ENCODE results near the gene WDR6.
A peak's percentile ranks its signal among the peaks of the same experiment; 100 is the strongest.

WDR6 gene

DNA sequence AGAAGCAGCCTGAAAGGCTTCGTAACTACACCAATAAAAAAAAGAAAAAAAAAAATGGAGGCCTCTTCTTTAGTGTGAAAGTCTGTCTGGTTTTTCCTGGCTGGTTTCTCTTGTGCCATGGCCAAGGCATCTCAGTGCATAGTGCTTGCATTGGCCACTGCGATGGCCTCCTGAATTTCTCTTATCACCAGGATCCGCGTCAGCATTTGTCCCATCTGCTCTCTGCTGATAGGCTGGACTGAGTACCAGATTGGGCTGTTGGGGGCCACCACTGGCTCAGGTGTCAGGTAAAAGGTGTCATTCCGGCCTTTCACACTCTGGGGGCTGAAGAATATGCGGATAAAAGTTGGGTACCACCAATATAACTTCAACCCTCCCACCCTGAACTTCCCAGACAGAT is 23.1 kb downstream of the WDR6 start:
- peak; percentile 47 for DNase-seq

GRCh38 chr3:49032646-49033304 is 25.6 kb downstream of the WDR6 start:
- no peak for DNase-seq

- DNase-seq: no peak
Measured at GRCh38 chr3:49034650-49035049, 27.5 kb downstream of the WDR6 start.

DNA sequence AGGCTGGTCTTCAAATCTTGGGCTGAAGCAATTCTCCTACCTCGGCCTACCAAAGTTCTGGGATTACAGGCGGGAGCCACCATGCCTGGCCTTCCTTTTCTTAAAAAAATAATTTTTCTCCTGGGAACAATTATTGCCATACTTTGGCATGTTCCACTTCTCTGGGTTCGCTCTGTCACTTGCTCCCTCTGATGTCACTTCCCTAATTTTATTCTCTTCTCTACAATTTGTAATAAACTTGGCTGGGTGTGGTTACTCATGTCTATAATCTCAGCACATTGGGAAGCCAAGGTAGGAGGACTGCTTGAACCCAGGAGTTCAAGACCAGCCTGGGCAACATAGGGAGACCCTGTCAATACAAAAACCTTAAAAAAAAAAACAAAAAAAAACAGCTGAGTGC is 28.1 kb downstream of the WDR6 start:
- DNase-seq: no peak

GRCh38 chr3:49053543-49053942 is 46.4 kb downstream of the WDR6 start:
- no peak for DNase-seq

DNA sequence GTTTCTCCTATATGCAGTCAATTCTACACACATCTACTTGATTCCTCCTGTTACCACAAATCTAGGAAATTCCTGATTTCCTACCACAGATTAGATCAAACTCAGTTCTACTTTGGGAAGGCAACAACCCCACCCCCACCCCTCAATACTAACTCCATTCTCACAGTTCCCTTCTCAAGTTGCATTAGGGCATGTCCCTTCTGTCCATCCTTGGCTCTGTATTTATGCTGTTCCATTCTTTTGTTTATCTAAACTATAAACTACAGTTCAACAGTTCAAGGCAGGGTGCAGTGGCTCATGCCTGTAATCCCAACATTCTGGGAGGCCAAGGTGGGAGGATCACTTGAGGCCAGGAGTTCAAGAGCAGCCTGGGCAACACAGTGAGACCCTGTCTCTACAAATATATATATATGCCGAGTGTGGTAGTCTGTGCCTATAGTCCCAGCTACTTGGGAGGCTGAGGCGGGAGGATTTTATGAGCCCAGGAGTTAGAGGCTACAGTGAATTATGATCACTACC is 47.2 kb downstream of the WDR6 start:
- no peak for DNase-seq

- no peak for DNase-seq
Measured at GRCh38 chr3:49057268-49057667, 50.1 kb downstream of the WDR6 start.

GRCh38 chr3:49058011-49058410 is 50.8 kb downstream of the WDR6 start:
- no peak for DNase-seq
